ENCODE results near the gene FRG2B.
"Not testable (repeated sequence)": the region's sequence is repeated elsewhere in the genome, so short reads cannot be mapped to it uniquely, and the experiment has no call there.

FRG2B gene
- 0 reads per million in 2 donors for total RNA-seq

DNA sequence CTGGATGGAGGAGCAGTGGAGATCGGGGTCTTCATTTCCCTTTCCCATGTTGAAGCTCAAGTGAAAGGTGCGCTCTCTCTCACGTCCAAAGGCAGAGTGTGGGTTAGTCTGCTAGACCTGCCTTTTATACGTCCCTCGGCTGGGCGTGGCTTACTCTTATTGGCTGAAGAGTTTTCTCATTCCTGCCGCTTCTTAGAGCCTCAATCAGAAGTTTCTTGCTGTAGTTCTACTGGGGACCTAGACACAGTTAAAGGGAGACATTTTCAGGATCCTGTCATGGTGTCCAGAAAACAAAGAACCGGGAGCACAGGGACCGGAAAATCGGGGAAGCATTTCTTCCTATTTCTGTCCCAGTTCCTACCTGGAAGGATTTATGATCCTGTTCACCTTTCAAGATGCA lies at the start of gene FRG2B:
Gene FRG2B, minus strand, starts transcription at position 101 of the 400 bp plus-strand sequence. Its CDS starts 53 bp downstream, at position 48.
- DNase-seq, result not testable (repeated sequence)

- not testable (repeated sequence) for DNase-seq
Observed at GRCh38 chr10:133667446-133667845, 40.9 kb upstream of the FRG2B start.

DNA sequence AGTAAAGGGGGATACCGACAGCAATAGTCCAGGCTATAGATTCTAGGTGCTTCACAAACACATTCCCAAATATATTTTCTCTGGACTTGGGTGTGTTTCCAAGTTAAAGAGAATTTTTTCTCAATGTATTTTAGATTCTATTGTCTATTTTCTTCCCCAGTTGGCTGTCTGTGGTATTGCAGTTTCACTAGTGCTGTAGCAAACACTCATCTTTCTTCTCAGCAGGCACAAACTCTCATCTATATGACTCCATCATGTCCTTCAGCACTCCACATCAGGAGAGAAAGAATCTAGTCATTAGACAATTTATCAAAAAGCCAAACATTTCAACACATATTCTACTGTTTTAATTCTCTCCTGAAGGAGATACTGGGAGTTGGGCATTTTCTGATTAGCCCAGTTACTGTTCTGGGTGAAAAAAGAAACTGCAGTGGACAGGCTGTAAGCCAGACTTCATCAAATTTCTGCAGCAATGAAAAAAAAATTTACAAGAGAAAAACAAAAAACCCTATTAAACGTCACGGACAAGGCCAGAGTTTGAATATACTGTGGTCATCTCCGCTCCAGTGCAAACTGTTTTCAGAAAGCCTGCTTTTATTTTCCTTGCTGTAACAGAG lies 37.1 kb upstream of the FRG2B start:
- DNase-seq, result not testable (repeated sequence)

DNA sequence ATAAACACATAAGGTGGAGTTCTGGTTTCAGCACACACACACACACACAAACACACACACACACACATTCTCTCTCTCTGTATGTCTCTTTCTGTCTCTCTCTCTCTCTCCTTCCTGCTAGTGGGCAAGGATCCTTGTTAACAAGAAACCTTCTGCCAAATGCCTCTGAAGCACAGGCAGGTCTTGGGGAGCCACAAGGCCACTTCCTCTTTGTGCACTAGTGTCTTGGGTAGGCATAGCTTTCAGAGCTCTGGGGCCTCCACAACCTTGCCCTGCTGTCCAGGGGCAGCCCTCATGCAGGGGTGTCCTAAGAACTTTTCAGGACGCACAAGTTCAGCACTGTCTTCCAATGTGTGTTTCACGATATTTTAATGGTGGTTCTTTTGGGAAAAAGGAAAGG lies 34.5 kb upstream of the FRG2B start:
- not testable (repeated sequence) for DNase-seq

- not testable (repeated sequence) for DNase-seq
Observed at GRCh38 chr10:133660516-133660915, 33.9 kb upstream of the FRG2B start.

- not testable (repeated sequence) for DNase-seq
Observed at GRCh38 chr10:133657276-133657675, 30.7 kb upstream of the FRG2B start.

- DNase-seq, result not testable (repeated sequence)
Observed at GRCh38 chr10:133648872-133649455, 22.4 kb upstream of the FRG2B start.

- DNase-seq, result not testable (repeated sequence)
Observed at GRCh38 chr10:133647075-133647748, 20.6 kb upstream of the FRG2B start.

GRCh38 chr10:133637846-133638235 lies 11.2 kb upstream of the FRG2B start:
- not testable (repeated sequence) for DNase-seq

- DNase-seq, result not testable (repeated sequence)
Observed at GRCh38 chr10:133637202-133637845, 10.7 kb upstream of the FRG2B start.

DNA sequence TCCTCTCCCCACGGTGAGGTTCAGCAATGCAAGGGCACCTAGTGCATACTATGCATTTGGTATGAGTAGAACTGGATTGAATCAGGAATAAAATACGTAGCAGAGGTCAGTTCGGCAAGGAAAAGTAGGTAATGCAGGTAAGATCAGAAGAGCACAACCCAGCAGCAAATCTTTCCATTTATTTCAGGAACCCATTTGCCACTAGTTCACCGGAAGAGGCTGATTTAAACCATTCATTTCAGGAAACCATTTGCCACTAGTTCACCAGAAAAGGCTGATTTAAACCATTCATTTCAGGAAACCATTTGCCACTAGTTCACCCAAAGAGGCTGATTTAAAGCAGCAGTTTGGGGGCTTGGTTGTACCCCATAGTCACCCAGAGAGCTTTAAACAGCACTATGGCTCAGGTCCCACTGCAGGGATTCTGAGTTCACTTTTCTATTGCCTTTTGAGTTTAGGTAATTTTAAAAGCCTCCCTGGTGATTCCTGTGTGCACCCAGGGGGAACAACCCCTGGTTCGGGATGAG lies 4.2 kb upstream of the FRG2B start:
- not testable (repeated sequence) for DNase-seq

DNA sequence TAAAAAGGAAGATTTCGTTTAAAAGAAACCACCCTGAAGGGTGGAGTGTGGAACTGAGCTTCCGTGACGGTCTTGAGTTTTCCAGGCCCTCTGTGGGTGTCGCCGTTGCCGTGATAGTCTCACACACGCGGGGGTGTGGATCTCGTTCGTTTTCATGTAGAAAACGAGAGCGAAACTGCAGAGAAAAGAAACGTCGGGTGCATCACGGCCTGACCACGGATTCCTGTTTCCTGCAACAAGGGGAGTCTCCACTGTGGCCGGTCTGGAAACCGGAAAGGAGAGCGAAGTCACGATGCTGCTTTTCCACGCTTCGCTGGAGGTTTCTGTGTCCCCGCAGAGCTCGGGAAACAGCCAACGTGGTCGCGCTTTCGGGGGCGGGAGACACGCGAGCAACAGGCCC lies 4.1 kb downstream of the FRG2B start:
- not testable (repeated sequence) for DNase-seq

GRCh38 chr10:133618851-133619250 lies 7.7 kb downstream of the FRG2B start:
- no peak for DNase-seq

- DNase-seq, result no peak
Observed at GRCh38 chr10:133617196-133617595, 9.4 kb downstream of the FRG2B start.

DNA sequence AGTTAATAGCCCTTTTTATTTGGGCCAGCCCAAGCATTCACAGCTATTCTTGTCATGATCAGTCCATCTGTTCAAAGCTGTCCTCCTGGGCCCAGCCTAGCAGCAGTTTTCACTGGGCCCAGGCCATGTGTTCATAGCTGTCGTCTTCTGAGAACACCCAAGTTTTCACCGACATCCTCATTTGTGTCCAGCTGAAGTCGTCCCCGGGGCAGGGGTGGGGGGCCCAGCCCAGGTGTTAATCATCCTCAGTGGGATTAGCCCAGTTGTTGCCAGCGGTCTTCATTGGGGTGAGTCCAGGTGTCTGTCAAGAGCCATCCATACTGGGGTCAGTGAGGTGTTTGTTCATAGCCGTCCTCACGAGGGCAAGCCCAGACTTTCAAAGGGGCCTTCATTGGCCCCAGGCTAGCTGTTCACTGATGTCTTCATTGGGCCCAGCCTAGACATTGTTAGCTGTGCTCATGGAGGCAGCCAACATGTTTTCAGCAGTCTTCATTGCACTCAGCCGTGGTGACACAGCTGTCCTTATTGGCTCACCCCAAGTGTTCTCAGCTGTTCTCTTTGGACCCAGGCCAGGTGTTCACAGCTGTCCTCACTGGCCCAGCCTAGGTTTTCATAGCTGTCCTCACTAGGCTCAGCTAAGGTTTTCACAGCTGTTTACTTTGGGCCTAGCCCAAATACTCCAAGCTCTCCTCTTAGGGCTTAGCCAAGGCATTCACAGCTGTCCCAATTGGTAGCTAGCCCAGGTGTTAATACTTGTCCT lies 10.0 kb downstream of the FRG2B start:
- no peak for DNase-seq

DNA sequence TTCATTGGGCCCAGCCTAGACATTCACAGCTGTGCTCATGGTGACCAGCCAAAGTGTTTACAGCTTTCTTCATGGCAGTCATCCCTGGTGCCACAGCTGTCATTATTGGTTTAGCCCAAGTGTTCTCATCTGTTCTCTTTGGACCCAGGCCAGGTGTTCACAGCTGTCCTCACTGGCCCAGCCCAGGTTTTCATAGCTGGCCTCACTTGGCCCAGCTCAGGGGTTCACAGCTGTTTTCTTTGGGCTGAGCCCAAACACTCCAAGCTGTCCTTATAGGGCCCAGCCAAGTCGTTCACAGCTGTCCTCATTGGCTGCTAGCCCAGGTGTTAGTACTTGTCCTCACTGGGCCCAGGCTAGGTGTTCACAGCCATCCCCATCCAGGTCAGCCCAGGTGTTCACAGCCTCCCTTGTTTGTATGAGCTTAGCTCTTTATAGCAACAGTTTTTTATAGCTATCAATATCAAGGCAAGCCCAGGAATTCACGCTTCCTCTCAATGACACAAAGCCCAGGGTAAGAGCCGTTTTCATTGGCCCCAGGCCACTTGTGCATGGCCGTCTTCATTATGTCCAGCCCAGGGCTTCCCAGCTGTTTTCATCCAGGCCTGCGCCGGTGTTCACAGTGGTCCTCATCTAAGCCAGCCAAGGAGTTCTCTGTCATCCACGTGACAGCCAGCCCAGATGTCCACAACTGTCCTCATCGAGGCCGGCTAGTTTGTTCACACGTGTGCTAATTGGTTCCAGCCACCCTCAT lies 11.6 kb downstream of the FRG2B start:
- no peak for DNase-seq

- DNase-seq, result no peak
Observed at GRCh38 chr10:133613699-133614098, 12.9 kb downstream of the FRG2B start.

DNA sequence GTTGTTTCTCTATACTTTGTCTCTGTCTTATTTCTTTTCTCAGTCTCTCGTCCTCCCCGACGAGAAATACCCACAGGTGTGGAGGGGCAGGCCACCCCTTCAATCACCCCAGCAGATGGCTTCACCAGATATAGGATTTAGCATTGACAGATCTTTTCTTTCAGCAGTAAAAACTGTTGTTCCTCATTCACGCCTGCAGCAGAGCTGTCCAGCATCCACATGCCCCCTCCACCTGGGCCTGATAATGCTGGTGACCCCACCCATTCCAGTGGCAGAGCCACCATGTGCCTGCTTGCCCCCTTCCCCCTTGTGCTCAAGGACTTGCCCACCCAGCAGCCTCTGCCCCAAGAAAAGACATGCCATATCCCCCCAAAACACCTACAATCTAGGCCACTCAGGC lies 15.5 kb downstream of the FRG2B start:
- no peak for DNase-seq

DNA sequence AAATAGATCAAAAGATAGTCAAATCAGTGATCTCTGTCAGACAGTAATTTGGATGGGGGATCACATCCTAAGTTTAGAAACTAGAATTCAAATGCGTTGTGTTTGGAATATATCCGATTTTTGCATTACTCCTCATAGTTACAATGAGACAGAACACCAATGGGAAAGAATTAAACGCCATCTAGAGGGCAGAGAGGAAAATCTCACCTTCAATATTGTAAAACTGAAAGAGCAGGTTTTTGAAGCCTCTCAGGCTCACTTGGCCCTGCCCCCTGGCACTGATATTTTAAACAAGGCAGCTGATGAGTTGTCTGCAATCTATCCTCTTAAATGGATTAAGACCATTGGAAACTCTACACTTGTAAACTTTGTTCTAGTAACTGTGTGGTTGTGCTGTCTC lies 17.7 kb downstream of the FRG2B start:
- no peak for DNase-seq

- DNase-seq, result not testable (repeated sequence)
Observed at GRCh38 chr10:133603434-133603833, 23.2 kb downstream of the FRG2B start.

DNA sequence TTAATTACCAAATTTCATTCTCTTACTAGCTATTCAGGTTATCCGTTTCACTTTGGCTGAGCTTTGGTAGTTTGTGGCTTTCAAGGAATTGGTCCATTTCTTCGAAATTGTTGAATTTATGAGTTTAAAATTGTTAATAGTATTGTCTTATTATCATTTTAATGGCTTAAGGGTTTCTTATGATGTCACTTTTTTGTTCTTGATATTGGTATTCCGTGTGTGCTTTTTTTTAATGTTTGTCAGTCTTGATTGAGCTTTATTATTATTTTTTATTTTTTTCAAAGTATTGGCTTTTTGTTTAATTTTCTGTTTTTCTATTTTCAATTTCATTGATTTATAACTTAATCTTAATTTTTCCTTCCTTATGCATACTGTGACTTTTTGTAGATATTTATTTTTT lies 25.9 kb downstream of the FRG2B start:
- DNase-seq, result no peak

GRCh38 chr10:133599869-133600268 lies 26.7 kb downstream of the FRG2B start:
- not testable (repeated sequence) for DNase-seq

Measured in T-helper 9 cell (primary cell).